ENCODE measurements around the gene RNF26.

Gene RNF26

DNA sequence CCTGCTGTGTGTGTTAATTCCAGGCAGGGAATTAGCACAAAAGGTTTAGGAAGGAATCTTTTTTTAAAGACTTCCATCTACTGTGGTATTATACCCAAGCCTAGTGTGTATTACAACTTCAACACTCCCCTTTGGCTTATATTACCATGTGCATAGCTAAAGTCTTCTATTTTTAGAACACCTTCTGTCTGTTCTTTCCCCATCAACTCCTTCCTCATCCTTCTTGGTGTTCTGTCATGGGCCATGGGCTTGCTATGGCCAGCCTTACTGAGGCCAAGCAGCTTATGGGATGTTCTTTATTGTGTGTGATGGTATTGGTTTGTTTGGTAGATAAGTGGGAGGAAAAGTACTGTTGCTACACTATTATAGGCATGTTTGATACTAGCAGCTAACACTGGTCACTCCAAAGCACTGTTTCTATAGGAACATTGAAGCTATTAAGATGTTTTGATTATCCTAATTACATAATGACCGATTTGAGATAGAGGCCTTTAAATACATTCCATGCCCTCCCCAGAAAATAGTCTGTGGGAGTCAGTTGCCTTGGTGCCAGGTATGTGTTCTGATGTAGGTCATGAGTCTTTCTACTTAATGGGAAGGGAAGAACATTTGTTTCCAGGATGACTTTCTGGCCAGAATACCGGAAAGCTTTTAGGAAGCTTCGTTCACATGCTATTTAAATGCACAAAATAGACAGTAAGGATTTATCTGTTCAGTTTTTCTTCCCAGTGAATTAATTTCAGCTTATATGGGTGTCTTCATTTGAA is 33.9 kb upstream of the RNF26 start (continued):
- TF ChIP-seq ZNF426 (tag by site-specific recombination; IDR thresholded peaks at IDR 0.05) (no peak), ZNF221 (tag by site-specific recombination; IDR thresholded peaks at IDR 0.05; ENCODE audit: borderline replicate concordance) (no peak), SP2 (tag by site-specific recombination; IDR thresholded peaks at IDR 0.05) (no peak), ZNF621 (tag by site-specific recombination; IDR thresholded peaks at IDR 0.05) (no peak)

- ChIA-PET CTCF (interaction anchor here (1.2 kb wide), 1 partner anchor 20 kb away, joined by 3 read pairs; no protein-coding TSS in a partner anchor), POLR2A (no interaction called here)
- no peak overlapping the region for H3K4me3 ChIP-seq (ENCODE audit: low read depth, low read length)
- H3K4me1 ChIP-seq (ENCODE audit: control insufficient read depth, insufficient read depth, low read length) = no peaks in the 10 kb centered on the region
- no peak for TF ChIP-seq ZNF514 (tag by site-specific recombination; IDR thresholded peaks at IDR 0.05)
- TF ChIP-seq, protein P1, sequence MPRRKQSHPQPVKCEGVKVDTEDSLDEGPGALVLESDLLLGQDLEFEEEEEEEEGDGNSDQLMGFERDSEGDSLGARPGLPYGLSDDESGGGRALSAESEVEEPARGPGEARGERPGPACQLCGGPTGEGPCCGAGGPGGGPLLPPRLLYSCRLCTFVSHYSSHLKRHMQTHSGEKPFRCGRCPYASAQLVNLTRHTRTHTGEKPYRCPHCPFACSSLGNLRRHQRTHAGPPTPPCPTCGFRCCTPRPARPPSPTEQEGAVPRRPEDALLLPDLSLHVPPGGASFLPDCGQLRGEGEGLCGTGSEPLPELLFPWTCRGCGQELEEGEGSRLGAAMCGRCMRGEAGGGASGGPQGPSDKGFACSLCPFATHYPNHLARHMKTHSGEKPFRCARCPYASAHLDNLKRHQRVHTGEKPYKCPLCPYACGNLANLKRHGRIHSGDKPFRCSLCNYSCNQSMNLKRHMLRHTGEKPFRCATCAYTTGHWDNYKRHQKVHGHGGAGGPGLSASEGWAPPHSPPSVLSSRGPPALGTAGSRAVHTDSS (tag by site-specific recombination; IDR thresholded peaks at IDR 0.05) = no peak
- TF ChIP-seq ZNF692 (tag by site-specific recombination; IDR thresholded peaks at IDR 0.05) = no peak
- no peak for TF ChIP-seq ZIC2 (tag by site-specific recombination; IDR thresholded peaks at IDR 0.05)
- no peak for TF ChIP-seq MEIS1 (CRISPR knock-in tag; IDR thresholded peaks at IDR 0.05; ENCODE audit: borderline replicate concordance)
- TF ChIP-seq OVOL3 (tag by site-specific recombination; IDR thresholded peaks at IDR 0.05) = no peak
- TF ChIP-seq ZNF785 (tag by site-specific recombination; IDR thresholded peaks at IDR 0.05) = no peak
- no peak for TF ChIP-seq SP3 (tag by site-specific recombination; IDR thresholded peaks at IDR 0.05)
- no peak for TF ChIP-seq ZNF202 (tag by site-specific recombination; IDR thresholded peaks at IDR 0.05; ENCODE audit: borderline replicate concordance)
- no peak for TF ChIP-seq ZNF433 (tag by site-specific recombination; IDR thresholded peaks at IDR 0.05; ENCODE audit: low read depth)
- TF ChIP-seq ZNF529 (tag by site-specific recombination; IDR thresholded peaks at IDR 0.05; ENCODE audit: insufficient replicate concordance) = no peak
- TF ChIP-seq ZNF639 (tag by site-specific recombination; IDR thresholded peaks at IDR 0.05) = no peak
- TF ChIP-seq FEZF1 (tag by site-specific recombination; IDR thresholded peaks at IDR 0.05) = no peak
- no peak for TF ChIP-seq ZNF768 (tag by site-specific recombination; IDR thresholded peaks at IDR 0.05)
- no peak for TF ChIP-seq ZNF132 (tag by site-specific recombination; IDR thresholded peaks at IDR 0.05; ENCODE audit: borderline replicate concordance)
- TF ChIP-seq SP7 (tag by site-specific recombination; IDR thresholded peaks at IDR 0.05) = no peak
- no peak for TF ChIP-seq ZNF626 (tag by site-specific recombination; IDR thresholded peaks at IDR 0.05)
- H3K27ac ChIP-seq (ENCODE audit: extremely low read depth, low read depth, low read length) = no peak overlapping the region
- H3K36me3 ChIP-seq (ENCODE audit: control insufficient read depth in 2 of 2, insufficient read depth in 1 of 2, low read length in 2 of 2) = peaks cover 0 to 66% of the 10 kb centered on the region in 2 experiments; a peak in 2 of 3 replicates
- H3K9me3 ChIP-seq (ENCODE audit: control insufficient read depth, insufficient read depth, low read depth, low read length) = no peaks in the 10 kb centered on the region
Observed at GRCh38 chr11:119303227-119303718, 31.1 kb upstream of the RNF26 start.

Measured in HEK293 (cell line).